Mesothelial cell of epicardium (in vitro differentiated cells): ENCODE measurements around the gene PRDM10. TPM values are rescaled to one million over a fixed set of nuclear protein-coding genes. Genes with fewer than 3 reads are reported as not detected.

Source experiments
- DNase-seq, 2 experiments: peaks; one replicate each; pipeline ENCODE4 v3.0.0; 2021; ENCODE audit warnings: low spot score in 2 of 2; ENCODE audit not compliant: unreplicated experiment in 2 of 2
- H3K27ac Mint-ChIP-seq: 2 replicates; pipeline ENCODE4 v1.8.0; 2021; ENCODE audit warnings: mixed read lengths
- H3K27me3 Mint-ChIP-seq: 2 replicates; pipeline ENCODE4 v1.8.0; 2021; ENCODE audit warnings: low read depth, mixed read lengths
- H3K36me3 Mint-ChIP-seq: 2 replicates; pipeline ENCODE4 v1.8.0; 2021; ENCODE audit warnings: mixed read lengths
- H3K4me1 Mint-ChIP-seq: 2 replicates; pipeline ENCODE4 v1.8.0; 2021; ENCODE audit warnings: mixed read lengths
- H3K4me3 Mint-ChIP-seq: 2 replicates; pipeline ENCODE4 v1.8.0; 2021; ENCODE audit warnings: mild to moderate bottlenecking, moderate library complexity, mixed read lengths
- H3K9me3 Mint-ChIP-seq: 2 replicates; pipeline ENCODE4 v1.8.0; 2021; ENCODE audit warnings: mixed read lengths
- total RNA-seq: library from RNA; stranded (reverse); gene quantifications from 3 replicates; pipeline ENCODE4 v1.2.1, GENCODE V29; 2021
- TF ChIP-seq, protein P1 (sequence below): fragments of 200-600 bp; sonication (generic); IDR thresholded peaks from one replicate; pipeline ENCODE4 v1.5.0; 2021; ENCODE audit warnings: antibody characterized with exemption; ENCODE audit not compliant: unreplicated experiment

Gene PRDM10
- total RNA-seq, 1 donor from 2014 or later, result 17.8 TPM

DNA sequence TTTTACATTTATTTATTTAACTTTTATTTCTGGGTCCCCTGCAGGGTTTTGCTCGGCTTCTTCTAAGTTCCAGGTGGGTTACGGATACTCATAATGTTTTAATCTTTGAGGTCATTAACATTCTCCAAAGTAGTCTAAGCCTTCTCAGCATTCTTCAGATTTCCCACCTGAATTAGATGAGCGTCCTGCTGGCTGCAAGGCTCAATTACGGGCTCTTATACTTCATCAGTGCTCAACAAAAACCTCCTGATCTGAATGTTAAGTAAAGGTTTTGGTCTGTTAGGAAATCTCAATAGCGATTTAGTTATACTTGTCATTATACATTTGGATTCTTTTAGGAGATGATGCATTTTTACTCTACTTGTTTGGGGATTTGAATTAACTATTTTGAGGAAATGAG lies 80.0 kb downstream of the PRDM10 start:
- Mint-ChIP-seq H3K27ac (no peak overlapping the region), H3K4me3 (no peak overlapping the region), H3K4me1 (peaks cover 1% of the 10 kb centered on the region), H3K9me3 (no peaks in the 10 kb centered on the region), H3K36me3 (peaks cover 16% of the 10 kb centered on the region), H3K27me3 (no peaks in the 10 kb centered on the region)
- TF ChIP-seq, protein P1, sequence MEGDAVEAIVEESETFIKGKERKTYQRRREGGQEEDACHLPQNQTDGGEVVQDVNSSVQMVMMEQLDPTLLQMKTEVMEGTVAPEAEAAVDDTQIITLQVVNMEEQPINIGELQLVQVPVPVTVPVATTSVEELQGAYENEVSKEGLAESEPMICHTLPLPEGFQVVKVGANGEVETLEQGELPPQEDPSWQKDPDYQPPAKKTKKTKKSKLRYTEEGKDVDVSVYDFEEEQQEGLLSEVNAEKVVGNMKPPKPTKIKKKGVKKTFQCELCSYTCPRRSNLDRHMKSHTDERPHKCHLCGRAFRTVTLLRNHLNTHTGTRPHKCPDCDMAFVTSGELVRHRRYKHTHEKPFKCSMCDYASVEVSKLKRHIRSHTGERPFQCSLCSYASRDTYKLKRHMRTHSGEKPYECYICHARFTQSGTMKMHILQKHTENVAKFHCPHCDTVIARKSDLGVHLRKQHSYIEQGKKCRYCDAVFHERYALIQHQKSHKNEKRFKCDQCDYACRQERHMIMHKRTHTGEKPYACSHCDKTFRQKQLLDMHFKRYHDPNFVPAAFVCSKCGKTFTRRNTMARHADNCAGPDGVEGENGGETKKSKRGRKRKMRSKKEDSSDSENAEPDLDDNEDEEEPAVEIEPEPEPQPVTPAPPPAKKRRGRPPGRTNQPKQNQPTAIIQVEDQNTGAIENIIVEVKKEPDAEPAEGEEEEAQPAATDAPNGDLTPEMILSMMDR, result no peak
- DNase-seq, result no peak

DNA sequence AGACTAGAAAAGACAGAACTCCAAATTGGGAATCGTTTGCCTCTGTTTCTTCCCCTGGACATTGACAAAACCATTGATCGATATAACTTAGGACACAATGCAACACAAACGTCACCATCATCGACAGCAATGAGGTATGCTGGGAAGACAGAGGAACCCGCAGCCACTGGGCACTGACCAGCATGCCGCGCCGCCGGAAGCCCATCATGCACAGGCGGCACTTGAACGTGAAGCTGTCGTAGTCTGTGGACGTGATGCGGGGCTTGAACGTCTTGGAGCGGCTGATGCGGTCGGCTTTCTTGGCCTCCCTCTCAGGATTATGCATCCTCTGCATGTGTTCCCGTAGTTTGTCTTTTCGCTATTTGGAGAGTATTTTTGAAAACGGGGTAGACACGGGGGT lies 84.3 kb downstream of the PRDM10 start:
- Mint-ChIP-seq H3K4me1 (peaks cover under 1% of the 10 kb centered on the region), H3K27ac (no peak overlapping the region), H3K9me3 (no peaks in the 10 kb centered on the region), H3K27me3 (no peaks in the 10 kb centered on the region), H3K4me3 (no peak overlapping the region), H3K36me3 (peaks cover 25% of the 10 kb centered on the region)
- DNase-seq, result no peak
- TF ChIP-seq, protein P1, result no peak

DNA sequence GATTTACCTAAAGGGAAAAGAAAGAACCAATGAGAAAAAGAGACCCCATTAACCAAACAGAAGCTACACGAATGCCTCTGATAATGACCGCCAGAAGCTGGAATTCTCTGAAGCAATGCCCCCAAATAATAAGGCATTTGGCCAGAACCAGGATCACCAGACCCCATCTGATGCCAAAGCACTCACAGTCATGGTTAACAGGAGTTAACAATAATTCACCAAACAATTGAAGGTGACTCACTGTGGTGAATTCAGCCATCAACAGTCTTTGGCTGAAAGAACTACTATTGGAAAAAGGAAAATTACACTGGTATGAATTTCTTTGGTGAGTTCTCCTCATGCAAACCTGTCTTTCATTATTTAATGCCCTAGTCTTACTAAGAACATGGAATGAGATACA lies 85.4 kb downstream of the PRDM10 start:
- Mint-ChIP-seq H3K27ac (no peak overlapping the region), H3K36me3 (peaks cover 28% of the 10 kb centered on the region), H3K9me3 (no peaks in the 10 kb centered on the region), H3K4me3 (no peak overlapping the region), H3K4me1 (no peaks in the 10 kb centered on the region), H3K27me3 (no peaks in the 10 kb centered on the region)
- DNase-seq, result no peak
- TF ChIP-seq, protein P1, result no peak

DNA sequence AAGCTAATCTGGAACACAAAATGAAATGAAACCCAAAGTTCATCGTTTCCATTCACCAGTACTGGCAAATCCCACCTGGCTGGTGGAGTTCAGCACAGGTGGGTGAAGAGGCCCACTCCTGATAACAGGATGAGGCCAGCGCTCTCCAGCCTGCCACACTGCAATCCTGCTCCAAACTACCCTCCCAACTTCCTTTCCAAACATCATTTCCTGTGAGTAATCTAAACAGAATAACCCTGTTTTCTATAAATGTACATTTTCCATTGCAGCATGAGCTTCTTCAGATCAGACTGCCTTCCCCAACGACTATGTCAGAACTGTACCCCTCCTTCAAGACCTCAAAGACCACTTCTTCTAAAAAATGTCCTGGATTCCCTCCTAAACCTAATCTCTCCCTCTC lies 91.3 kb downstream of the PRDM10 start:
- H3K4me3 Mint-ChIP-seq, result no peak overlapping the region
- peaks cover 35% of the 10 kb centered on the region for H3K36me3 Mint-ChIP-seq
- no peaks in the 10 kb centered on the region for H3K27me3 Mint-ChIP-seq
- H3K4me1 Mint-ChIP-seq, result peaks cover 3% of the 10 kb centered on the region
- no peaks in the 10 kb centered on the region for H3K9me3 Mint-ChIP-seq
- no peak for DNase-seq
- no peak overlapping the region for H3K27ac Mint-ChIP-seq
- TF ChIP-seq, protein P1, result no peak

DNA sequence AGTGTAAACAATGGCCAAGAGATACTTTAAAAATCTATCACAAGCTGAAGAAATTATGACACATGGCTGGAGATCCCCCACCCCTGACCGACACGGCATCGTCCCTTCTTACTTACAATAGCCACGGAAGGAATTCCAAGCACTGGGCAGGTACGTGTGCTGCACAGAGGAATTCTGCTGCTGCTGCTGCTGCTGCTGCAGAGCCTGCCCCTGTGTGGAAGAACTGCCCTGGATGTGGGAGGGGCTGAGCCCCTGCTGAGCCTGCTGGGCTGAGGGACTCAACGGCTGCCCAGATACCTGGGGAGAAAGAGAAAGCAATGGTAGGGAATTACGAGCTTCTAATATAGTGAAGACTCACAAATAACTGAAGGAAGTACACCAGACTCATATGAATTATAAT lies 92.3 kb downstream of the PRDM10 start:
- TF ChIP-seq, protein P1, result no peak
- Mint-ChIP-seq H3K27ac (no peak overlapping the region), H3K36me3 (peaks cover 40% of the 10 kb centered on the region), H3K4me3 (no peak overlapping the region), H3K4me1 (peaks cover 3% of the 10 kb centered on the region), H3K27me3 (no peaks in the 10 kb centered on the region), H3K9me3 (no peaks in the 10 kb centered on the region)
- DNase-seq, result no peak

DNA sequence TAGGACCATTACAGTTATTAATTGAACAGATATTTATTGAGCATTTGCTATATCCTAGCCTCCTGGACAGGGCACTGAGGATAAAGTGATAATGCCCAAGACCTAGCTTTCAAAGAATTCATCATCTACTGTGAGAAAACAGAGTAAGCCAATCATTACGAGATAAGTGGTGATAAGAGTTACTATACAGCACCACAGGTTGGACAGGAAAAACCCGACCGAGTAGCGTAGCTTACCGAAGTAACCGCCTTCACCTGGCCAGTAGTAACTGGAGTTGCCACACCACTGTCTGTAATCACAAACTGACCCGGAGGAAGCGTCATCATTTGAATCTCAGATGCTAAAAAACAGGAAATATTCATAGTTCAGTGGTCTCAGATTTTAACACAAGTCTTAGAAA lies 97.2 kb downstream of the PRDM10 start:
- no peaks in the 10 kb centered on the region for H3K4me1 Mint-ChIP-seq

More for the DNA sequence above, 97.2 kb downstream of the PRDM10 start:
- no peaks in the 10 kb centered on the region for H3K9me3 Mint-ChIP-seq
- no peak overlapping the region for H3K4me3 Mint-ChIP-seq
- no peaks in the 10 kb centered on the region for H3K27me3 Mint-ChIP-seq
- no peak overlapping the region for H3K27ac Mint-ChIP-seq
- H3K36me3 Mint-ChIP-seq, result peaks cover 39% of the 10 kb centered on the region
- TF ChIP-seq, protein P1, result no peak
- DNase-seq, result no peak
